Measurements from ENCODE around the gene WNT2. TPM values are rescaled to one million over a fixed set of nuclear protein-coding genes. Genes with fewer than 3 reads are reported as not detected.

The WNT2 gene
- total RNA-seq, 1 donor from 2014 or later: not detected

DNA sequence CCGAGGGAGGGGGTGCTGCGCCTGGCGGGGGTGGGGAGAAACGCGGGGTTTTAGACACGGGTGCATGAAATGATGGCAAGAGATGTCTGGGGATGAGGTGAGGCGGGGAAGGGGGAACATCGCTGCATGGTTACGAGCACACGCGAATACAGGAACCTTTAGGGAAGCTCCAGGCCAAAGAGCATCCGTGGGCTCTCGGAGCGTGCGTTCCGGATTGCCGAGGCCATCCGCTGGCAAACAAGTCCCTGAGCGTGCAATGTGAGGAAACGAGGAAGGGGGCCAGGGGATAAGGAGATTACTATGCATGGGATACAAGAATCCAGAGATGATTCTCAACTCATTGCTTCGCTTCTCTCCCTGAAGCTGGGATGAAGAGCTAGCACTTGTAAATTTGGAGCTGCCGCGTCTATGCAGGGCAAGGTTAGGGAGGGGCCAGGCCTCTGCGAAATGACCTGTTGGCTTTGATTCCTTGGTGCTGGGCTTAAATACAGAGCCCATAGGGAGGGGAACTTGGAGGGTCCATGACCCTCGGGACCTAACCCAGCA is 520 bp upstream of the WNT2 start:
- no peak for DNase-seq (ENCODE audit: low read depth, low spot score)

DNA sequence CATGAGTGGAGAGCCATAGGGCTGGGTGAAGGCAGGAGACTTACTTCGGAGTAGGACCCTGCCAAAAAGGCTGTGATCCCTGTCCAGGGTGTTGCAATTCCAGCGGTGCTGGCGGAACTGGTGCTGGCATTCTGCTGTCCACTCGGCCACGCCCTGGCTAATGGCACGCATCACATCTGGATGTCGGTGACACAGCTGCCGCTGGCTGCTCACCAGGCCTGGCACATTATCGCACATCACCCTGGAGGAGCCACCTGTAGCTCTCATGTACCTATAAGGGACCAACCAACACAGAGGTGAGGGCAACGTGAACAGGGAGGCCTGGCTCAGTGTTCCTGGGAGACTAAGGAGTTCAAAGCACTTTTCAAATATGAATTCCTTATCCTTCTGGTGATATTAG is 2.3 kb downstream of the WNT2 start:
- Mint-ChIP-seq H3K4me1 (peaks cover 15% of the 10 kb centered on the region), H3K27me3 (ENCODE audit: low read depth) (peaks cover 83% of the 10 kb centered on the region), H3K4me3 (peak overlapping the region; percentile 68), H3K36me3 (ENCODE audit: low read depth) (peaks cover 2% of the 10 kb centered on the region), H3K27ac (ENCODE audit: unreplicated experiment) (no peak overlapping the region), H3K9me3 (no peaks in the 10 kb centered on the region)
- TF ChIP-seq, protein P1, sequence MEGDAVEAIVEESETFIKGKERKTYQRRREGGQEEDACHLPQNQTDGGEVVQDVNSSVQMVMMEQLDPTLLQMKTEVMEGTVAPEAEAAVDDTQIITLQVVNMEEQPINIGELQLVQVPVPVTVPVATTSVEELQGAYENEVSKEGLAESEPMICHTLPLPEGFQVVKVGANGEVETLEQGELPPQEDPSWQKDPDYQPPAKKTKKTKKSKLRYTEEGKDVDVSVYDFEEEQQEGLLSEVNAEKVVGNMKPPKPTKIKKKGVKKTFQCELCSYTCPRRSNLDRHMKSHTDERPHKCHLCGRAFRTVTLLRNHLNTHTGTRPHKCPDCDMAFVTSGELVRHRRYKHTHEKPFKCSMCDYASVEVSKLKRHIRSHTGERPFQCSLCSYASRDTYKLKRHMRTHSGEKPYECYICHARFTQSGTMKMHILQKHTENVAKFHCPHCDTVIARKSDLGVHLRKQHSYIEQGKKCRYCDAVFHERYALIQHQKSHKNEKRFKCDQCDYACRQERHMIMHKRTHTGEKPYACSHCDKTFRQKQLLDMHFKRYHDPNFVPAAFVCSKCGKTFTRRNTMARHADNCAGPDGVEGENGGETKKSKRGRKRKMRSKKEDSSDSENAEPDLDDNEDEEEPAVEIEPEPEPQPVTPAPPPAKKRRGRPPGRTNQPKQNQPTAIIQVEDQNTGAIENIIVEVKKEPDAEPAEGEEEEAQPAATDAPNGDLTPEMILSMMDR (conservative IDR thresholded peaks at IDR 0.05): no peak
- DNase-seq (ENCODE audit: low read depth, low spot score): no peak

More for the DNA sequence above, 520 bp upstream of the WNT2 start:
- peak overlapping the region; percentile 93 for H3K4me3 Mint-ChIP-seq
- H3K4me1 Mint-ChIP-seq: peaks cover 15% of the 10 kb centered on the region
- H3K27me3 Mint-ChIP-seq (ENCODE audit: low read depth): peaks cover 88% of the 10 kb centered on the region
- TF ChIP-seq, protein P1 (conservative IDR thresholded peaks at IDR 0.05): no peak
- H3K9me3 Mint-ChIP-seq: peaks cover 10% of the 10 kb centered on the region
- no peak overlapping the region for H3K27ac Mint-ChIP-seq (ENCODE audit: unreplicated experiment)
- peaks cover 15% of the 10 kb centered on the region for H3K36me3 Mint-ChIP-seq (ENCODE audit: low read depth)

DNA sequence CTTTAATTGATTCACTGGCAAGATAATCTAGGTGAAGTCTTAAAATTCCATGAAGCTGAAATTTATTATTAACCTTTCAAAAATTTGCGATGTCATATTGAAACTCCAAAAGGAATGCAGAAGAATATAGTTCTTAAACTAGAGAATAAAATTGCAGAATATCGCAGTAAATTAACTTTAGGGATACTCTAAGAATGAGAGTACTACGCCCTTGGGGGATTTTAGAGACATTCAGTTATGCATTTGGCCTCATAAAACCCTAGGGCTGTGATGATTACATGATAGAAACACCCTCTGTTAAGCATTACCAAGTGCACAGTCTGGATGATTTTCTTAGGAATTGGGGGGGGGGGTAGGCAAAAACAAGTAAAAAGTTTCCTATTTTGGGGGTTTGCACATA is 3.7 kb downstream of the WNT2 start:
- Mint-ChIP-seq H3K9me3 (no peaks in the 10 kb centered on the region), H3K4me3 (no peak overlapping the region), H3K27me3 (ENCODE audit: low read depth) (peaks cover 70% of the 10 kb centered on the region), H3K36me3 (ENCODE audit: low read depth) (peaks cover 2% of the 10 kb centered on the region), H3K4me1 (peaks cover 15% of the 10 kb centered on the region), H3K27ac (ENCODE audit: unreplicated experiment) (no peak overlapping the region)
- TF ChIP-seq, protein P1 (conservative IDR thresholded peaks at IDR 0.05): no peak
- no peak for DNase-seq (ENCODE audit: low read depth, low spot score)

DNA sequence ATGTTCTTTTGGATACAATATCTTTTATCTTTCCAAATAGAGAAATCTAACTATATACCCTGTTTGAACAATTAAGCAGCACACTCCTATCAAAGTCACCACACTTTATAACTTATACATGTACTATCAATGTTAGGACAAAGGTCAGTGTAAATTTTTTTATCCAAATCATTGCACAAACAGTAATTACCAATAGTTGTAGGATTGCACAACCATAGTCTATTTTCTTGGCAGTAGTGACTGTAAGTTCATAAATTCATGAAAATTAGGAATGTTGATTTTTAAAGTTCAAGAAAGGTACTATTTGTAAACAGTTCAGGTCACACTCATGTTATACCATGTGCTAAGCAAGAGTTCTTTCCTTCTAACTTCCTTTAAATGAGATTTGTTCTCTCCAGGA is 9.3 kb downstream of the WNT2 start:
- H3K9me3 Mint-ChIP-seq: no peaks in the 10 kb centered on the region
- no peak overlapping the region for H3K4me3 Mint-ChIP-seq
- no peaks in the 10 kb centered on the region for H3K4me1 Mint-ChIP-seq
- no peak overlapping the region for H3K27ac Mint-ChIP-seq (ENCODE audit: unreplicated experiment)
- DNase-seq (ENCODE audit: low read depth, low spot score): no peak
- TF ChIP-seq, protein P1 (conservative IDR thresholded peaks at IDR 0.05): no peak
- H3K36me3 Mint-ChIP-seq (ENCODE audit: low read depth): no peaks in the 10 kb centered on the region
- peaks cover 16% of the 10 kb centered on the region for H3K27me3 Mint-ChIP-seq (ENCODE audit: low read depth)

DNA sequence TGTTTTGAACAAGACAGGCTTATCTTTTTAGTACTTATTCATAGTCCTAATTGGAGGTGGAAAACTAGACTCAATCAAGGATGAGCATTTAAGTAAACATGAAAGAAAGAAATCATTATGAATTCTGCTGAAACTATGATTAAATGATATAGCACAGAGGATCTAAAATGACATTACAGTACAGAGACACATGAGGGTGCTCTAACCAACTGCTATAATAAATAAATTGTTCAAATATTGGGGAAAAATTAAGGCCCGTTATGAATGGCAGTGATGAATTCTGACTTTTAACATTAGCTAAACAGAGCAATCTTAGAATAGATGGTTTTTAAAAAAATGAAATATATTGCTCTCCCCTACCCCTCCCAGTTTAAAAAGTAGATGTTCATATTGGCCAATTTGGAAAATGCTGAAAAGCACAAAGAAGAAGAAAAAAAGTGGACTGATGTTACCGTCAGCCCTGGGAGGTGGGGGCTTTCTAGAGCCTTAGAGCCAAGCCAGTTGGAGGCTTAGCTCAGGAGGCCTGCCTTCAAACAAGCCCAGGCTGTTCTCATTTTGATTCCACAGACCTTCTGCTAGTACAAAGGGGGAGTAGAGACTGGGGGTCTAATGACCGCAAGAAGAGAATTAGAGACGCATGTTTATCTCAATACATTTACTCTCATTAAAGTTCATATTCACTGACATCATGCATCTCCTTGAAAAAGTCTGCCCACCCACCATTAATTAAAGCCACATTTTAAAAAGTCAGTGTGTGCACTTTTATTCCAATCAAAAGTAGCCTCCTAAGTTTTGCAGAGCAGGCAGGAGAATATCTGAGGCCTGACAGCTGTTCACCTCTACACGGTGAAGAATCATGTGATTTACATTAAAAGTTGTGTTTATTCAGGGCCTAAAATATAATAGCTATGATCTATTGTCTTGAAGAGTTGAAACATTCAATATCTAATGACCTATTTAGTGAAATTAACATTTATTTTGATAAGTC is 10.0 kb downstream of the WNT2 start:
- Mint-ChIP-seq H3K4me1 (no peaks in the 10 kb centered on the region), H3K27ac (ENCODE audit: unreplicated experiment) (no peak overlapping the region), H3K4me3 (no peak overlapping the region), H3K36me3 (ENCODE audit: low read depth) (no peaks in the 10 kb centered on the region), H3K9me3 (no peaks in the 10 kb centered on the region), H3K27me3 (ENCODE audit: low read depth) (peaks cover 9% of the 10 kb centered on the region)
- DNase-seq (ENCODE audit: low read depth, low spot score): no peak
- TF ChIP-seq, protein P1 (conservative IDR thresholded peaks at IDR 0.05): peak; percentile 36
